ENCODE results near the gene DNAJB14.

The DNAJB14 gene

GRCh38 chr4:99859618-99860017 is 86.8 kb downstream of the DNAJB14 start:
- ATAC-seq, result no peak
- TF ChIP-seq CSDC2 (CRISPR knock-in tag; IDR thresholded peaks at IDR 0.05) (no peak), PPARA (CRISPR knock-in tag; IDR thresholded peaks at IDR 0.05; ENCODE audit: borderline replicate concordance) (no peak), PATZ1 (CRISPR knock-in tag; IDR thresholded peaks at IDR 0.05; ENCODE audit: borderline replicate concordance) (no peak), ZNF70 (CRISPR knock-in tag; IDR thresholded peaks at IDR 0.05) (no peak), ZNF8 (CRISPR knock-in tag; IDR thresholded peaks at IDR 0.05) (no peak), POU6F1 (CRISPR knock-in tag; IDR thresholded peaks at IDR 0.05; ENCODE audit: borderline replicate concordance, low read depth) (no peak), TSHZ2 (CRISPR knock-in tag; IDR thresholded peaks at IDR 0.05) (no peak), CREB5 (CRISPR knock-in tag; IDR thresholded peaks at IDR 0.05; ENCODE audit: low read depth) (no peak), GLIS3 (CRISPR knock-in tag; IDR thresholded peaks at IDR 0.05) (no peak), ZC3H10 (CRISPR knock-in tag; IDR thresholded peaks at IDR 0.05) (no peak), ISL1 (CRISPR knock-in tag; IDR thresholded peaks at IDR 0.05) (no peak)

GRCh38 chr4:99857307-99857706 is 89.1 kb downstream of the DNAJB14 start:
- ATAC-seq, result no peak
- no peak for TF ChIP-seq ARNTL (CRISPR knock-in tag; IDR thresholded peaks at IDR 0.05; ENCODE audit: borderline replicate concordance, low read depth)
- no peak for TF ChIP-seq ZNF70 (CRISPR knock-in tag; IDR thresholded peaks at IDR 0.05)
- no peak for TF ChIP-seq ZC3H10 (CRISPR knock-in tag; IDR thresholded peaks at IDR 0.05)
- TF ChIP-seq ESRRG (CRISPR knock-in tag; IDR thresholded peaks at IDR 0.05), result no peak
- TF ChIP-seq PPARA (CRISPR knock-in tag; IDR thresholded peaks at IDR 0.05; ENCODE audit: borderline replicate concordance), result no peak
- no peak for TF ChIP-seq ZFP3 (CRISPR knock-in tag; IDR thresholded peaks at IDR 0.05)
- TF ChIP-seq ISL1 (CRISPR knock-in tag; IDR thresholded peaks at IDR 0.05), result no peak
- no peak for TF ChIP-seq PATZ1 (CRISPR knock-in tag; IDR thresholded peaks at IDR 0.05; ENCODE audit: borderline replicate concordance)

- peak; percentile 37; the same call in 2 of the 3 replicates for ATAC-seq
- TF ChIP-seq TCF4 (CRISPR knock-in tag; IDR thresholded peaks at IDR 0.05; ENCODE audit: borderline replicate concordance), result no peak
- no peak for TF ChIP-seq ZFP3 (CRISPR knock-in tag; IDR thresholded peaks at IDR 0.05)
- TF ChIP-seq PATZ1 (CRISPR knock-in tag; IDR thresholded peaks at IDR 0.05; ENCODE audit: borderline replicate concordance), result no peak
- no peak for TF ChIP-seq BACH2 (CRISPR knock-in tag; IDR thresholded peaks at IDR 0.05; ENCODE audit: borderline replicate concordance)
- no peak for TF ChIP-seq CREB5 (CRISPR knock-in tag; IDR thresholded peaks at IDR 0.05; ENCODE audit: low read depth)
- TF ChIP-seq POU6F1 (CRISPR knock-in tag; IDR thresholded peaks at IDR 0.05; ENCODE audit: borderline replicate concordance, low read depth), result no peak
- no peak for TF ChIP-seq TSHZ2 (CRISPR knock-in tag; IDR thresholded peaks at IDR 0.05)
- no peak for TF ChIP-seq CSDC2 (CRISPR knock-in tag; IDR thresholded peaks at IDR 0.05)
- no peak for TF ChIP-seq ISL1 (CRISPR knock-in tag; IDR thresholded peaks at IDR 0.05)
- no peak for TF ChIP-seq ESRRG (CRISPR knock-in tag; IDR thresholded peaks at IDR 0.05)
- TF ChIP-seq SNAI2 (CRISPR knock-in tag; IDR thresholded peaks at IDR 0.05), result no peak
- no peak for TF ChIP-seq PPARA (CRISPR knock-in tag; IDR thresholded peaks at IDR 0.05; ENCODE audit: borderline replicate concordance)
Observed at GRCh38 chr4:99856166-99856565, 90.3 kb downstream of the DNAJB14 start.
